ENCODE results near the gene RAB27A. TPM values are rescaled to one million over a fixed set of nuclear protein-coding genes. Genes with fewer than 3 reads are reported as not detected.
"Not testable (repeated sequence)": the region's sequence is repeated elsewhere in the genome, so short reads cannot be mapped to it uniquely, and the experiment has no call there.

The RAB27A gene
- total RNA-seq, 1 donor = 6.2 TPM

GRCh38 chr15:55282284-55282833 is 7.3 kb downstream of the RAB27A start:
- DNase-seq (ENCODE audit: low read depth in 2 of 3, low spot score in 2 of 3) = peak in 2 of 3 donors; percentile 60 to 74

GRCh38 chr15:55281517-55282228 is 7.9 kb downstream of the RAB27A start:
- peak in 1 of 3 donors; percentile 33 for DNase-seq (ENCODE audit: low read depth in 2 of 3, low spot score in 2 of 3)

- not testable (repeated sequence) for DNase-seq (ENCODE audit: low read depth in 2 of 3, low spot score in 2 of 3)
Observed at GRCh38 chr15:55280589-55280988, 9.0 kb downstream of the RAB27A start.

GRCh38 chr15:55279746-55280351 is 9.8 kb downstream of the RAB27A start:
- peak in 2 of 3 donors; percentile 74 to 76 for DNase-seq (ENCODE audit: low read depth in 2 of 3, low spot score in 2 of 3)

- no peak for DNase-seq (ENCODE audit: low read depth in 2 of 3, low spot score in 2 of 3)
Observed at GRCh38 chr15:55279100-55279745, 10.4 kb downstream of the RAB27A start.

GRCh38 chr15:55277715-55278114 is 11.9 kb downstream of the RAB27A start:
- no peak for DNase-seq (ENCODE audit: low read depth in 2 of 3, low spot score in 2 of 3)

GRCh38 chr15:55277116-55277564 is 12.5 kb downstream of the RAB27A start:
- peak in 2 of 3 donors; percentile 51 to 75 for DNase-seq (ENCODE audit: low read depth in 2 of 3, low spot score in 2 of 3)

- no peak for DNase-seq (ENCODE audit: low read depth in 2 of 3, low spot score in 2 of 3)
Observed at GRCh38 chr15:55276324-55276723, 13.3 kb downstream of the RAB27A start.

GRCh38 chr15:55270291-55270690 is 19.3 kb downstream of the RAB27A start:
- DNase-seq (ENCODE audit: low read depth in 2 of 3, low spot score in 2 of 3) = no peak

- DNase-seq (ENCODE audit: low read depth in 2 of 3, low spot score in 2 of 3) = no peak
Observed at GRCh38 chr15:55268176-55268695, 21.4 kb downstream of the RAB27A start.

- DNase-seq (ENCODE audit: low read depth in 2 of 3, low spot score in 2 of 3) = peak in 2 of 3 donors; percentile 71 to 88
Observed at GRCh38 chr15:55267401-55268175, 22.0 kb downstream of the RAB27A start.

- DNase-seq (ENCODE audit: low read depth in 2 of 3, low spot score in 2 of 3) = no peak
Observed at GRCh38 chr15:55266547-55266946, 23.1 kb downstream of the RAB27A start.

GRCh38 chr15:55260562-55261131 is 29.0 kb downstream of the RAB27A start:
- no peak for DNase-seq (ENCODE audit: low read depth in 2 of 3, low spot score in 2 of 3)

- DNase-seq (ENCODE audit: low read depth in 2 of 3, low spot score in 2 of 3) = no peak
Observed at GRCh38 chr15:55257938-55258337, 31.7 kb downstream of the RAB27A start.

- no peak for DNase-seq (ENCODE audit: low read depth in 2 of 3, low spot score in 2 of 3)
Observed at GRCh38 chr15:55257012-55257670, 32.5 kb downstream of the RAB27A start.

- no peak for DNase-seq (ENCODE audit: low read depth in 2 of 3, low spot score in 2 of 3)
Observed at GRCh38 chr15:55256281-55257011, 33.2 kb downstream of the RAB27A start.

GRCh38 chr15:55255714-55256113 is 33.9 kb downstream of the RAB27A start:
- peak in 1 of 3 donors; percentile 33 for DNase-seq (ENCODE audit: low read depth in 2 of 3, low spot score in 2 of 3)

- DNase-seq (ENCODE audit: low read depth in 2 of 3, low spot score in 2 of 3) = no peak
Observed at GRCh38 chr15:55254916-55255679, 34.5 kb downstream of the RAB27A start.

Measured in hematopoietic multipotent progenitor cell (in vitro differentiated cells).